PC-3 (cell line): ENCODE measurements around the gene LMBR1L. TPM values are rescaled to one million over a fixed set of nuclear protein-coding genes. Genes with fewer than 3 reads are reported as not detected.
A peak's percentile ranks its signal among the peaks of the same experiment; 100 is the strongest.

Source experiments
- ATAC-seq: fragments of 200-7000 bp; cut with Tn5 transposase; 2 replicates; pipeline ENCODE4 v1.9.1; 2020; ENCODE audit warnings: mild to moderate bottlenecking, moderate library complexity
- BruUV-seq: library from RNA; stranded (reverse); fragments of 400-500 nt; replicated peaks from 2 replicates; lab custom pipeline; 2021; lab: Mats Ljungman, UMichigan
- CTCF ChIA-PET: fragments of 300-600 bp; sonication (Branson Sonifier 250); formaldehyde crosslinking; loops from one replicate; lab custom pipeline; 2022; ENCODE audit warnings: antibody characterized with exemption; lab: Charles Lee
- POLR2A ChIA-PET: fragments of 300-600 bp; sonication (Branson Sonifier 250); formaldehyde crosslinking; loops from one replicate; lab custom pipeline; 2022; ENCODE audit warnings: antibody characterized with exemption; ENCODE audit not compliant: unreplicated experiment; lab: Charles Lee
- DNase-seq: peaks from one replicate; pipeline ENCODE4 v3.0.0-alpha.2; 2015
- H2AFZ ChIP-seq: fragments of 300-600 bp; sonication (generic); 2 replicates; pipeline ENCODE4 v1.6.0; 2016; ENCODE audit warnings: antibody characterized with exemption, low read length
- H3F3A ChIP-seq: fragments of 300-600 bp; sonication (generic); one replicate; pipeline ENCODE4 v1.6.0; 2017; ENCODE audit warnings: antibody characterized with exemption, low read length, control low read depth, mild to moderate bottlenecking; ENCODE audit not compliant: unreplicated experiment
- H3K27ac ChIP-seq: fragments of 300-600 bp; sonication (generic); 2 replicates; pipeline ENCODE4 v1.5.1; 2016; ENCODE audit warnings: mild to moderate bottlenecking, low read length
- H3K27me3 ChIP-seq: fragments of 300-600 bp; sonication (generic); 2 replicates; pipeline ENCODE4 v1.6.1; 2016; ENCODE audit warnings: low read length, mixed read lengths
- H3K36me3 ChIP-seq: fragments of 300-600 bp; sonication (generic); 2 replicates; pipeline ENCODE4 v1.6.1; 2016; ENCODE audit warnings: low read depth, mixed run types, low read length, mixed read lengths
- H3K4me1 ChIP-seq: fragments of 300-600 bp; sonication (generic); 2 replicates; pipeline ENCODE4 v1.5.1; 2016; ENCODE audit warnings: low read length; ENCODE audit not compliant: insufficient read depth
- H3K4me2 ChIP-seq: fragments of 300-600 bp; sonication (generic); 2 replicates; pipeline ENCODE4 v1.6.0; 2016; ENCODE audit warnings: low read length
- H3K4me3 ChIP-seq: fragments of 300-600 bp; sonication (generic); 2 replicates; pipeline ENCODE4 v1.5.1; 2016; ENCODE audit warnings: mild to moderate bottlenecking, low read length, mixed read lengths
- H3K79me2 ChIP-seq: fragments of 300-600 bp; sonication (generic); 2 replicates; pipeline ENCODE4 v1.6.1; 2017; ENCODE audit warnings: low read length, mixed read lengths
- H3K9ac ChIP-seq: fragments of 300-600 bp; sonication (generic); 2 replicates; pipeline ENCODE4 v1.6.0; 2016; ENCODE audit warnings: mild to moderate bottlenecking, low read length
- H3K9me2 ChIP-seq: fragments of 300-600 bp; sonication (generic); replicated peaks from 2 replicates; pipeline ENCODE4 v1.6.1; 2016; ENCODE audit warnings: mixed run types, low read length, mixed read lengths
- H3K9me3 ChIP-seq: fragments of 300-600 bp; sonication (generic); 2 replicates; pipeline ENCODE4 v1.6.1; 2016; ENCODE audit warnings: low read length, mixed read lengths
- H4K20me1 ChIP-seq: fragments of 300-600 bp; sonication (generic); 2 replicates; pipeline ENCODE4 v1.6.1; 2016; ENCODE audit warnings: low read length, mixed read lengths
- CTCF ChIP-seq: fragments of 300-600 bp; sonication (generic); conservative IDR thresholded peaks from 2 replicates; pipeline ENCODE4 v1.5.1; 2017; ENCODE audit warnings: antibody characterized with exemption, low read depth, mild to moderate bottlenecking, low read length
- EZH2 ChIP-seq: fragments of 300-600 bp; sonication (generic); IDR thresholded peaks from one replicate; pipeline ENCODE4 v1.6.1; 2017; ENCODE audit warnings: antibody characterized with exemption, mild to moderate bottlenecking, low read length; ENCODE audit not compliant: unreplicated experiment
- EZH2phosphoT487 ChIP-seq: fragments of 300-600 bp; sonication (generic); IDR thresholded peaks from 2 replicates; pipeline ENCODE4 v1.6.1; 2018; ENCODE audit warnings: mild to moderate bottlenecking, antibody characterized with exemption, low read length, borderline replicate concordance
- intact Hi-C: fragments of 100-400 bp; cut with micrococcal nuclease; formaldehyde crosslinking; loops from 2 replicates; pipeline ENCODE4 v1.9.0; 2023
- total RNA-seq: library from RNA; depleted of rRNA; stranded (reverse); fragments of >200 nt; gene quantifications from 2 replicates; pipeline ENCODE4 v1.2.3, GENCODE V29; 2014

The LMBR1L gene
- total RNA-seq, 1 experiment from 2014 or later: 17.1 TPM

- no TSS peak for BruUV-seq
- peaks cover 38% of the 10 kb centered on the region for H3K27me3 ChIP-seq
- H3K36me3 ChIP-seq: no peaks in the 10 kb centered on the region
- peak overlapping the region; percentile 43 for H3K4me3 ChIP-seq
- intact Hi-C loops: loop anchor here (1.0 kb wide), 1 partner anchor 29 kb away; no protein-coding TSS in a partner anchor
- peaks cover 29% of the 10 kb centered on the region for H3K4me1 ChIP-seq
- no peaks in the 10 kb centered on the region for H3K9me2 ChIP-seq
- ChIA-PET POLR2A (no interaction called here), CTCF (interaction anchor here (0.6 to 2.7 kb wide), 6 partner anchors 13 to 29 kb away, joined by 3 to 10 read pairs (median 4); partner anchors contain the start of gene RHEBL1)
- H3K9me3 ChIP-seq: no peaks in the 10 kb centered on the region
- no peak for DNase-seq
- no peak overlapping the region for H3K9ac ChIP-seq
- no peak for TF ChIP-seq EZH2phosphoT487
- TF ChIP-seq EZH2: no peak
- no peak for TF ChIP-seq CTCF
- peak overlapping the region; percentile 54; the same call in 1 of the 2 replicates for H2AFZ ChIP-seq
- H3F3A ChIP-seq: no peaks in the 10 kb centered on the region
- H3K27ac ChIP-seq: no peak overlapping the region
- no peaks in the 10 kb centered on the region for H3K79me2 ChIP-seq
- H4K20me1 ChIP-seq: no peaks in the 10 kb centered on the region
- ATAC-seq: no peak
- peak overlapping the region; percentile 59 for H3K4me2 ChIP-seq
Observed at GRCh38 chr12:49092816-49093406, 17.7 kb downstream of the LMBR1L start.

DNA sequence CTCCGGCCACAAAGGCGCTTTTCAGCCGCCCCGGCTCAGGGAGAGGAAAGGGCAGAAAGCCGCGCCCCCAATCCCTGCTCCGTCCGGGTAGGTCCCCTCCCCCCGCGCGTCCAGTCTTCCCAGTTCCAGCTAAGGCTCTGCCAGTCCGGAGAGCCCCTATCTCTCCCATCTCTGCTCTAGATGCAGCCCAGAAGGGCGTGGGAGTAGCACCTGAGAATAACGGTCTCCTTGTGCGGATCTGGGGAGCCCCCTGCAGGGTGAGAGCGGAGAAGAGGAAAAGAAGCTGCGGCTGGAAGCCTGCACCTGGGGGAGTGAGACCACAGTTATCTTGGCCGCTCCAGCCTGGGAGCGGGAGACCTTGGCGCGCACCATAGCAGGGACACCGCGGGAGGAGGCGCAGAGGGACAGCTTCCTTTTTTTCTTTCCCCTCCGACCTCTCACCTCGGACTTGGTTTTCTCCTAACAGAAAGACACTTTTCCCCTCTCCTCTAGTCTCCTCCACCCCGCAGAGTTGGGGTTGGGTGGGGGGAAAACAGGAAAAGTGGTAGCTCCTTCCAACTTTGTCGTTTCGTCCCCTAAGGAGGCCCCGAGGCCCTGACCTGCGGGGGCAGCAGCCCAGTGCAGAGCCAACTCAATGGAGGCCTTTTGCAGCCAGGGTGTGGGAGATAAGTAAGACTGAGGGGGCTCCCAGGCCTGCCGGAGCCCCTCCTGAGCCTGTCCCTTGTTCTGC lies 18.4 kb downstream of the LMBR1L start:
- H3K27me3 ChIP-seq: peaks cover 38% of the 10 kb centered on the region
- peak overlapping the region; percentile 59 for H3K4me2 ChIP-seq
- H3K9me3 ChIP-seq: no peaks in the 10 kb centered on the region
- ATAC-seq: peak; percentile 29
- ChIA-PET POLR2A (no interaction called here), CTCF (interaction anchor here (0.6 to 0.9 kb wide), 6 partner anchors 13 to 28 kb away, joined by 3 to 6 read pairs (median 4); partner anchors contain the start of genes LMBR1L and RHEBL1)
- no peak for TF ChIP-seq EZH2phosphoT487
- TF ChIP-seq CTCF: peak; percentile 61
- TF ChIP-seq EZH2: no peak
- DNase-seq: peak; percentile 63
- H3K36me3 ChIP-seq: no peaks in the 10 kb centered on the region
- H3K4me3 ChIP-seq: peak overlapping the region; percentile 43
- no peaks in the 10 kb centered on the region for H3F3A ChIP-seq
- no peaks in the 10 kb centered on the region for H4K20me1 ChIP-seq
- peak overlapping the region; percentile 54; the same call in 1 of the 2 replicates for H2AFZ ChIP-seq
- no peak overlapping the region for H3K27ac ChIP-seq
- no peak overlapping the region for H3K9ac ChIP-seq
- no peaks in the 10 kb centered on the region for H3K79me2 ChIP-seq
- intact Hi-C loops: loop anchor here (1.0 kb wide), 1 partner anchor 28 kb away; no protein-coding TSS in a partner anchor
- H3K9me2 ChIP-seq: no peaks in the 10 kb centered on the region
- H3K4me1 ChIP-seq: peaks cover 33% of the 10 kb centered on the region
- BruUV-seq: no TSS peak
